Endothelial cell of umbilical vein (primary cell): Measurements from ENCODE around the gene GALR2.

Experiments used
- CTCF ChIP-seq, 2 donors: IDR thresholded peaks; 1 replicate in 1 of 2; 2 replicates in 1 of 2; pipeline ENCODE4 v1.5.1; 2011; ENCODE audit warnings: low read length in 2 of 2, mild to moderate bottlenecking in 2 of 2, moderate library complexity in 2 of 2, control low read depth in 1 of 2, inconsistent platforms in 1 of 2, low read depth in 1 of 2; ENCODE audit not compliant: insufficient read depth in 1 of 2; ENCODE audit errors: extremely low read depth in 1 of 2
- TF ChIP-seq, protein P1 (sequence below): IDR thresholded peaks from 2 replicates; pipeline ENCODE4 v1.6.1; 2011; ENCODE audit not compliant: insufficient read depth, insufficient read length

DNA sequence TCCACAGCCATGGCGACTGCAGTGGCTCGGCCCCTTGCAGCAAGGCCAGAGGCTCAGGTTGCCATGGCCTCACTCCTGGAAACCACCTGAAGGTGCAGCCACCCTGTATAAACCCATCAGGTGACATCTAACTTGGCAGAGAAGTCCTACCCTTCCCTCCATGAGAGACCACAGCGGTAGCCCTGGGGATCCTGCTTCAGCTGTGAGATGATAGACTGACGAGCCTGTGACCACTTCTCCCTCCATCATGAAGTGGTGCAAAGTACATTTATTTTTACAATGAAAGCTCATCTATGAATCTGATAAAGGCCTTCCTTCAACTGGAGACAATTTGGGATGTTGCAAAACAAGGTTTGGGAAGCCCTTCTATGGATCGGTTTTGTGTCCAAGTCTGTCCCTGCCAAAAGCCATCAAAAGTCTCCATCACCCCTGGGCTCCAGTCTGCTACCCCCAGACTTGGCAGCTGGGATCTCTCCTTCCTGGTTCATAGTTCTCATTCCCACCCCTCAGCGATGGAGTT, 6.2 kb downstream of the GALR2 start:
- TF ChIP-seq, protein P1, sequence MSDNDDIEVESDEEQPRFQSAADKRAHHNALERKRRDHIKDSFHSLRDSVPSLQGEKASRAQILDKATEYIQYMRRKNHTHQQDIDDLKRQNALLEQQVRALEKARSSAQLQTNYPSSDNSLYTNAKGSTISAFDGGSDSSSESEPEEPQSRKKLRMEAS = no peak
- TF ChIP-seq CTCF (IDR thresholded peaks at IDR 0.05; ENCODE audit: extremely low read depth in 1 of 2, insufficient read depth in 1 of 2, low read depth in 1 of 2, low read length in 2 of 2) = no peak
